H1 (cell line): ENCODE results near the gene CDON. TPM values are rescaled to one million over a fixed set of nuclear protein-coding genes. Genes with fewer than 3 reads are reported as not detected.

Source experiments
- CTCF ChIA-PET: fragments of 300-600 bp; sonication (Branson Sonifier 250); formaldehyde crosslinking; loops from one replicate; lab custom pipeline; 2021; ENCODE audit not compliant: partially characterized antibody; lab: Charles Lee
- POLR2A ChIA-PET: fragments of 300-600 bp; sonication (Branson Sonifier 250); formaldehyde crosslinking; loops from one replicate; lab custom pipeline; 2021; ENCODE audit warnings: inconsistent platforms; ENCODE audit not compliant: partially characterized antibody; lab: Charles Lee
- DNase-seq, 2 experiments: peaks; one replicate each; pipeline versions ENCODE4 v3.0.0 to v3.0.0-alpha.2; 2010 to 2022; ENCODE audit warnings: low spot score in 2 of 2, low read depth in 1 of 2, mixed read lengths in 1 of 2
- FAIRE-seq: peaks from 2 replicates; lab custom pipeline; 2011; peaks lifted over from hg19 to GRCh38; lab: Jason Lieb, UNC
- H2AFZ ChIP-seq: 2 replicates; pipeline ENCODE4 v1.8.1; 2012; ENCODE audit warnings: low read length, inconsistent platforms
- H2AK5ac ChIP-seq: 2 replicates; pipeline ENCODE4 v1.6.1; 2013; ENCODE audit warnings: low read depth, low read length
- H2BK120ac ChIP-seq: replicated peaks from 2 replicates; pipeline ENCODE3; 2013; ENCODE audit warnings: low read depth, low read length, inconsistent platforms
- H2BK12ac ChIP-seq: 2 replicates; pipeline ENCODE4 v1.6.1; 2013; ENCODE audit warnings: low read depth, low read length
- H2BK15ac ChIP-seq: 2 replicates; pipeline ENCODE4 v1.6.1; 2013; ENCODE audit warnings: low read length
- H2BK20ac ChIP-seq: 2 replicates; pipeline ENCODE4 v1.6.1; 2013; ENCODE audit warnings: low read length
- H2BK5ac ChIP-seq: 2 replicates; pipeline ENCODE4 v1.6.1; 2013; ENCODE audit warnings: low read depth, low read length
- H3K14ac ChIP-seq: 2 replicates; pipeline ENCODE4 v1.6.1; 2013; ENCODE audit warnings: inconsistent platforms; ENCODE audit not compliant: insufficient read length
- H3K18ac ChIP-seq: 2 replicates; pipeline ENCODE4 v1.6.1; 2013; ENCODE audit warnings: low read length; ENCODE audit errors: extremely low read depth
- H3K23ac ChIP-seq: 2 replicates; pipeline ENCODE4 v1.6.1; 2013; ENCODE audit warnings: inconsistent platforms; ENCODE audit not compliant: insufficient read length
- H3K23me2 ChIP-seq: 2 replicates; pipeline ENCODE4 v1.6.1; 2013; ENCODE audit warnings: low read depth, low read length
- H3K27ac ChIP-seq: 2 replicates; pipeline ENCODE4 v1.6.1; 2011; ENCODE audit warnings: low read depth, low read length, inconsistent platforms
- H3K27me3 ChIP-seq, 4 experiments: replicated peaks in 1 of 4; 1 replicate in 1 of 4; 2 replicates in 3 of 4; pipeline versions ENCODE4 v1.6.1 to v1.8.1; 2011 to 2013; ENCODE audit warnings: low read length in 3 of 4, mild to moderate bottlenecking in 3 of 4, inconsistent platforms in 2 of 4, mixed read lengths in 2 of 4, moderate library complexity in 1 of 4; ENCODE audit not compliant: control insufficient read depth in 3 of 4, insufficient read depth in 3 of 4; ENCODE audit errors: extremely low read depth in 1 of 4
- H3K36me3 ChIP-seq, 4 experiments: 2 replicates each; pipeline versions ENCODE4 v1.6.1 to v1.8.1; 2011 to 2013; ENCODE audit warnings: mild to moderate bottlenecking in 4 of 4, low read length in 3 of 4, moderate library complexity in 2 of 4, control low read depth in 1 of 4, inconsistent platforms in 1 of 4; ENCODE audit not compliant: insufficient read depth in 4 of 4, control insufficient read depth in 2 of 4
- H3K4ac ChIP-seq: replicated peaks from 2 replicates; pipeline ENCODE3; 2013; ENCODE audit warnings: low read length, low read depth, mixed read lengths, inconsistent platforms; ENCODE audit not compliant: insufficient read length
- H3K4me1 ChIP-seq, 4 experiments: replicated peaks in 1 of 4; 1 replicate in 1 of 4; 2 replicates in 3 of 4; pipeline versions ENCODE4 v1.6.1 to v1.8.1; 2011 to 2013; ENCODE audit warnings: low read length in 3 of 4, inconsistent platforms in 2 of 4, mixed read lengths in 1 of 4; ENCODE audit not compliant: insufficient read depth in 4 of 4, control insufficient read depth in 3 of 4
- H3K4me2 ChIP-seq, 2 experiments: 2 replicates each; pipeline versions ENCODE4 v1.6.1 to v1.8.1; 2011 to 2013; ENCODE audit warnings: low read depth in 2 of 2, low read length in 2 of 2, control low read depth in 1 of 2, inconsistent platforms in 1 of 2, mild to moderate bottlenecking in 1 of 2; ENCODE audit not compliant: insufficient read depth in 1 of 2
- H3K4me3 ChIP-seq, 4 experiments: fragments of 200-600, 300-600 bp in 1 of 4; sonication (generic), shearing (Covaris generic), sonication (Bioruptor Twin) in 1 of 4; 2 replicates each; pipeline versions ENCODE4 v1.5.1 to v1.8.1; 2011 to 2016; ENCODE audit warnings: low read length in 4 of 4, low read depth in 3 of 4, control low read depth in 2 of 4, inconsistent platforms in 2 of 4, mild to moderate bottlenecking in 2 of 4, mixed read lengths in 1 of 4, moderate library complexity in 1 of 4; ENCODE audit not compliant: insufficient read depth in 2 of 4; ENCODE audit errors: extremely low read depth in 1 of 4
- H3K56ac ChIP-seq: replicated peaks from 2 replicates; pipeline ENCODE3; 2013; ENCODE audit warnings: low read depth, mild to moderate bottlenecking, mixed read lengths, low read length, inconsistent platforms; ENCODE audit not compliant: insufficient read length
- H3K79me1 ChIP-seq: 2 replicates; pipeline ENCODE4 v1.6.1; 2013; ENCODE audit warnings: low read depth, low read length, control low read depth
- H3K79me2 ChIP-seq, 2 experiments: 2 replicates each; pipeline versions ENCODE4 v1.6.1 to v1.8.1; 2012 to 2013; ENCODE audit warnings: low read length in 2 of 2, mild to moderate bottlenecking in 2 of 2, inconsistent platforms in 1 of 2; ENCODE audit not compliant: insufficient read depth in 2 of 2, control insufficient read depth in 1 of 2
- H3K9ac ChIP-seq, 4 experiments: replicated peaks in 1 of 4; 1 replicate in 1 of 4; 2 replicates in 3 of 4; pipeline versions ENCODE4 v1.6.1 to v1.8.1; 2011 to 2013; ENCODE audit warnings: low read depth in 3 of 4, low read length in 3 of 4, control low read depth in 2 of 4, mild to moderate bottlenecking in 2 of 4, moderate library complexity in 2 of 4, inconsistent platforms in 1 of 4; ENCODE audit errors: extremely low read depth in 1 of 4
- H3K9me3 ChIP-seq, 2 experiments: 2 replicates each; pipeline versions ENCODE4 v1.6.1 to v1.8.1; 2012 to 2013; ENCODE audit warnings: mild to moderate bottlenecking in 2 of 2, moderate library complexity in 2 of 2, control low read depth in 1 of 2, inconsistent platforms in 1 of 2, low read depth in 1 of 2, low read length in 1 of 2, mixed read lengths in 1 of 2; ENCODE audit not compliant: insufficient read depth in 2 of 2
- H4K20me1 ChIP-seq, 2 experiments: replicated peaks in 1 of 2; 2 replicates each; pipeline versions ENCODE3 to v1.8.1; 2011 to 2013; ENCODE audit warnings: inconsistent platforms in 2 of 2, low read length in 2 of 2, mild to moderate bottlenecking in 1 of 2; ENCODE audit not compliant: insufficient read depth in 2 of 2, control insufficient read depth in 1 of 2
- H4K5ac ChIP-seq: 2 replicates; pipeline ENCODE4 v1.6.1; 2013; ENCODE audit warnings: low read length, low read depth, mixed read lengths, inconsistent platforms; ENCODE audit not compliant: insufficient read length
- H4K8ac ChIP-seq: 2 replicates; pipeline ENCODE4 v1.8.0; 2013; ENCODE audit warnings: mild to moderate bottlenecking, moderate library complexity, low read length, inconsistent platforms; ENCODE audit not compliant: insufficient read depth; ENCODE audit errors: extremely low read depth
- H4K91ac ChIP-seq: replicated peaks from 2 replicates; pipeline ENCODE3; 2013; ENCODE audit warnings: low read length, mixed read lengths, inconsistent platforms; ENCODE audit not compliant: insufficient read length
- TAF1 ChIP-seq: IDR thresholded peaks from 2 replicates; pipeline ENCODE4 v1.6.1; 2011; ENCODE audit warnings: mild to moderate bottlenecking, low read depth, low read length
- TEAD4 ChIP-seq: IDR thresholded peaks from 2 replicates; pipeline ENCODE4 v1.6.1; 2012; ENCODE audit warnings: low read depth, low read length, inconsistent platforms, mixed read lengths
- WGBS, 2 experiments: shearing (Covaris generic) in 1 of 2; methylation state at CpG; one replicate each; pipeline versions ENCODE4 v1.1.6 to v1.1.7; 2013 to 2015; ENCODE audit warnings: low lambda C conversion rate in 2 of 2, mixed read lengths in 2 of 2, inconsistent platforms in 1 of 2, low coverage in 1 of 2, missing lambda C conversion rate in 1 of 2; ENCODE audit not compliant: insufficient replicate concordance in 2 of 2, insufficient coverage in 1 of 2, insufficient read length in 1 of 2; ENCODE audit errors: extremely low coverage in 1 of 2, missing lambda C conversion rate in 1 of 2; 5-methylcytosine and 5-hydroxymethylcytosine counted together
- polyA plus RNA-seq, 7 experiments: library from polyadenylated mRNA; depleted of rRNA in 3 of 7; stranded (reverse) in 5 of 7; unstranded in 2 of 7; fragments of >200 nt in 5 of 7; fragments of 200-250 nt in 2 of 7; gene quantifications; 1 replicate in 5 of 7; 2 replicates in 1 of 7; 4 replicates in 1 of 7; pipeline versions ENCODE4 v1.2.1 to v1.2.3, GENCODE V29; 2011 to 2013; ENCODE audit warnings: missing spikeins in 2 of 7, mixed read lengths in 2 of 7
- total RNA-seq: library from RNA; stranded (reverse); fragmentation: NEBNext Ultra II Directional; extraction: Animal tissue kit (Norgen Biotek cat#: 25700); gene quantifications from 2 replicates; pipeline ENCODE4 v1.2.1, GENCODE V29; 2021

CDON gene
- total and polyA plus RNA-seq, 2 of the 8 experiments (the other 6 are each of a cell fraction or from before 2014, with no cell fraction given): 11.0 to 32.5 TPM

GRCh38 chr11:126101251-126101929 lies 38.7 kb upstream of the CDON start:
- H3K9me3 ChIP-seq: no peaks in the 10 kb centered on the region
- H3K36me3 ChIP-seq: no peaks in the 10 kb centered on the region
- no peak overlapping the region for H2AFZ ChIP-seq
- H2BK5ac ChIP-seq: peak overlapping the region; percentile 81
- DNase-seq (no peak), FAIRE-seq (no peak)
- H2BK15ac ChIP-seq: peak overlapping the region; percentile 88; the same call in 1 of the 2 replicates
- H2AK5ac ChIP-seq: no peak overlapping the region; the same call in 1 of the 2 replicates
- no peak overlapping the region for H4K8ac ChIP-seq
- H3K4ac ChIP-seq: peak overlapping the region; percentile 40
- ChIA-PET POLR2A (interaction anchor here (1.2 to 2.1 kb wide), 3 partner anchors 9 to 18 kb away, joined by 3 to 6 read pairs (median 3); no protein-coding TSS in a partner anchor), CTCF (interaction anchor here (1.2 to 6.4 kb wide), 8 partner anchors 9 to 87 kb away, joined by 3 to 42 read pairs (median 5); partner anchors contain the start of gene CDON)
- 0 out of 2 replicates have a peak, but pooled peaks cover 3% of the 10 kb centered on the region for H3K23me2 ChIP-seq
- H4K5ac ChIP-seq: no peak overlapping the region
- H2BK12ac ChIP-seq: peak overlapping the region; percentile 80; the same call in 1 of the 2 replicates
- no peak overlapping the region for H2BK120ac ChIP-seq
- H3K9ac ChIP-seq: no peak overlapping the region
- 93% methylated on average over 11 of the region's 11 CpGs; no CpG with 5 or more reads in 1 of the 2 experiments for WGBS, 2 experiments
- no peak overlapping the region for H3K23ac ChIP-seq
- H3K18ac ChIP-seq: no peak overlapping the region; the same call in 1 of the 2 replicates
- H3K79me2 ChIP-seq: no peaks in the 10 kb centered on the region
- H3K4me2 ChIP-seq: no peak overlapping the region
- H3K4me1 ChIP-seq: peaks cover 7 to 35% (median 18%) of the 10 kb centered on the region in 4 experiments
- no peaks in the 10 kb centered on the region for H4K20me1 ChIP-seq
- H3K4me3 ChIP-seq: no peak overlapping the region
- no peak overlapping the region for H3K27ac ChIP-seq
- TF ChIP-seq TAF1 (no peak), TEAD4 (peak; percentile 46)
- H3K56ac ChIP-seq: no peak overlapping the region
- peak overlapping the region; percentile 80 for H2BK20ac ChIP-seq
- H3K27me3 ChIP-seq: no peaks in the 10 kb centered on the region; a peak in 1 of 7 replicates
- H4K91ac ChIP-seq: peak overlapping the region; percentile 54
- H3K79me1 ChIP-seq: no peaks in the 10 kb centered on the region
- no peak overlapping the region for H3K14ac ChIP-seq
